C4-2B (cell line): ENCODE results near the gene RIT1.

Source experiments
- CTCF ChIP-seq: fragments of 450-650 bp; conservative IDR thresholded peaks from 2 replicates; pipeline ENCODE4 v1.5.1; 2017; ENCODE audit warnings: mild to moderate bottlenecking
- ZFX ChIP-seq: fragments of 450-650 bp; IDR thresholded peaks from 2 replicates; pipeline ENCODE4 v1.6.1; 2017

GRCh38 chr1:155931332-155932038 is 20.3 kb upstream of the RIT1 start:
- no peak for TF ChIP-seq ZFX
- no peak for TF ChIP-seq CTCF
